GM20431 (cell line): ENCODE measurements around the gene SCARB1.

ENCODE experiments used
- in situ Hi-C: fragments of 300-500 bp; cut with MseI, MboI; formaldehyde crosslinking; loops from one replicate; pipeline ENCODE4 v1.15.0; 2020; ENCODE audit warnings: low sequenced_read_pairs; ENCODE audit not compliant: unreplicated experiment

Gene SCARB1

DNA sequence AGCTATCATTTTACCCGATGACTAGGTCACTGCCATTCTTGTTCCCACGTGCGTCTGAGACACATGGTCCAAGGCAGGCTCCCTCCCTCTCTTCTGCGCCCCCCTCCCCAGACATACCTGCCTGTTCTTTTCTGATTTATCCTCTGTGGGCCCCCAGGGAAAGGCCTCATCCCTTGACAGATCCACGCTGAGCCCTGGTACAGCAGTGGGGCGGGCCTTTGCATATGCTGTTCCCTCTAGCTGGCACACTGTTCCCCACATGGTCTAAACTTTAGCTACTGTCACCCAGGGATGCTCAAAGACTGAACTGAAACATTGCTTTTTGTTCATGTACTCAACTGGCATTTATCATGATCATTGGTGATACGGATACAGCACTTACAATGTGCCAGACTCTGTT lies 122.5 kb downstream of the SCARB1 start:
- in situ Hi-C loops = no loop called here

- in situ Hi-C loops = no loop called here
These were observed 123.0 kb downstream of the SCARB1 start for GRCh38 chr12:124740691-124741137.

- in situ Hi-C loops = no loop called here
These were observed 123.6 kb downstream of the SCARB1 start for GRCh38 chr12:124739953-124740561.

DNA sequence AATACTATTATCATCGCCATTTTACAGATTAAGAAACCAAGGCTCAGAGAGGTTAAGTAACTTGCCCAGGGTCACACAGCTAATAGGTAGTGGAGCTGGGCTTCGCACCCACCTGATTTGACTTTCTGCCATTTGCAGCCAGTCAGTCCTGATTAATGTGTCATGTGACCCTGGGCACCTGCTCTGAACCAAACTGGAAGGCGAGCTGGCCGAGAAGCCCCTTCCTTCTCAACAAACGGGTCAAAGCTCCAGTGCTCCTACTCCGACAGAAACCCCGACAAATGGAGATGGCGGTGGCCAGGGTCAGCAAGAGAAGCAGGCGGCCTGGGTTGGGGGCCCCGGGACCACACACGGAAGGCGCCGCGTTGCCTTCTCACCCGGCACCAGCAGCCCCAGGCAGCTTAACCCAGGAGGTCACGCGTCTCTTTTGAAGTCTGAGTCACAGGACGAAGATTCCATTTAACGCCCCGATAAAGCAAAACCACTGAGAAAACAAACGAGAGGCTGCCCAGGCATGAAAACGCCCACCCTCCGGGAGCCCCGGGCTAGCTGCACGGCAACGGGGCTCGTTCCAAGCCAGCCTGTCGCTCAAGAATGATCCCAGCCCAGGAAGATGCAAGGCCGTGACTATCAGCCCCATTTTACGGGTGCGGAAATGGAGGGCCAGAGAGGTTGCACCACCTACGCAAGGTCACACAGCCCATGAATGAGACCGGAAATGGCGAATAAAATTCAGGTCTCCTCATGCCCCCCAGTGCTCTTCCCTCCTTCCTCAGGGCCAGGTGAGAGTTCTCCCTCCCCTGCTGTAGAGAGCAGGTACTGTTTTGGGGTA lies 124.8 kb downstream of the SCARB1 start:
- in situ Hi-C loops = no loop called here

GRCh38 chr12:124737772-124738635 lies 125.7 kb downstream of the SCARB1 start:
- in situ Hi-C loops = no loop called here

DNA sequence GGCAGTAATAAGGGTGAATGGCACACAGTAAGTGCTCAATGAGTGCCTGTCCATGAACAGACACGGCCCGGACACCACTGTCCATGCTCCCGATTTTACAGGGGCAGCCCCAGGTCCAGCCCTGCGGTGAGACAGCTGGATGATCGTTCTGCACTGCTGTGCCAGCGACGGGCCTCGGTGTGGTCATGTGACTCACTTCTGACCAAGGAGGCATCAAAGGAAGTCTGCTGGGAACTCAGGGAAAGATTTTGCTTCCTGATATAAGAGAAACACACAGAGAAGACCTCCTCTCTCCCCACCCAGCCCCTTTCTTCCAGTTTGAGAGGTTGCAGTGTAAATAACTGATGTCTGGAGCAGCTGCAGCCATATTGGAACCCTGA lies 126.6 kb downstream of the SCARB1 start:
- in situ Hi-C loops = no loop called here

- in situ Hi-C loops = no loop called here
These were observed 127.3 kb downstream of the SCARB1 start for GRCh38 chr12:124736115-124737039.

- in situ Hi-C loops = no loop called here
These were observed 129.4 kb downstream of the SCARB1 start for GRCh38 chr12:124734224-124734788.

DNA sequence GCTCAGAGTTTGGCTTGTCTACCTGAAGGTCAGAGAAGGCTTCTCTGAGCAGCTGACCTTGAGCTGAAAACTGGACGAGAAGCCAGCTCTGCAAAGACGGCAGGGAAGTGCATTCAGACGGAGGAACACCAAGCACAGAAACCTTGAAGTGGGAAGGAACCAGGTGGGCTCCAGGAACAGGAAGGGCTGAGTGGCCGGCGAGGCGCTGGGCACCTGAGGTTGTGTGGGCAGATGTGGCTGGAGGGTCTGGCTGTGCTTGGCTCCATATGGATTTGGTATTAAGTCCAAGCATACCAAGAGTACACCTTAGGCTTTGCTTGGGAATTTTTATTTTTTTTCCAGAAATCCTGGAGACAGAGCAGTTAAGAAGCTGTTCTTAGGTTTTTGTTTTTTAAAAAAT lies 130.6 kb downstream of the SCARB1 start:
- in situ Hi-C loops = no loop called here

- in situ Hi-C loops = no loop called here
These were observed 131.2 kb downstream of the SCARB1 start for GRCh38 chr12:124732275-124733075.

DNA sequence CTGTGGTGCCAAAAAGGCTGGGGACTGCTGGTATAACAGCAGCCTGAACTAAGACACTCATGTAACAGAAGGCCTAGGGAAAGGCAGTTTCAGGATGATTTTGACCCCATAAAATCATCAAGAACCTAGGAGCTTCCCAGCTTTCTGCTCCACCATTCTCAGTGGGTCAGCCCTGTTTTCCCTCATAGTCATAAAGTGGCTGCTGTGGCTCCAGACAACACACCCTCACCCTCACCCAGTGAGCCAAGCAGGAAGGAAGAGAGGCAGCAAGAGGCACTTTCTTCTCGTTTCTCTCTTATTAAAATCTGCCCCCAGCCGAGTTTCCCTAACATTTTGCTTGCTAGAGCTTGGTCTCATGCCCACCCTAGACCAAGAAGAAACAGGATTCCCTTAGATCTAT lies 131.8 kb downstream of the SCARB1 start:
- in situ Hi-C loops = no loop called here

- in situ Hi-C loops = no loop called here
These were observed 133.2 kb downstream of the SCARB1 start for GRCh38 chr12:124730455-124730932.

DNA sequence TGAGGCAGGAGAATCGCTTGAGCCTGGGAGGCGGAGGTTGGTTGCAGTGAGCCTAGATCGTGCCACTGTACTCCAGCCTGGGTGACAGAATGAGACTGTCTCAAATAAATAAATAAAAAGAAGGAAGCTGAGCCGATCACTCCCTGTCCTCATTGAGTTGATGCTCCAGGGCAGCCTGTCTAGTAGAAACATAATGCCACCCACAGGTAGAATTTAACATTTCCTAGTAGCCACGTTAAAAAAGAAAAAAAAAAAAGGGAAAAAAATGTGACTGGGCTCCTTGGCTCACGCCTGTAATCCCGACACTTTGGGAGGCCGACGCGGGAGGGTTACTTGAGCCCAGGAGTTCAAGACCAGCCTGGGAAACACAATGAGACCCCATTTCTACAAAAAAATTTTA lies 135.7 kb downstream of the SCARB1 start:
- in situ Hi-C loops = no loop called here

- in situ Hi-C loops = no loop called here
These were observed 136.3 kb downstream of the SCARB1 start for GRCh38 chr12:124727264-124727800.
